Stimulated activated CD4-positive, alpha-beta T cell treated with anti-CD3 and anti-CD28 coated beads, Interleukin-2, amount 100 ng/mL, for 48 hours (primary cell): Measurements from ENCODE around the gene THNSL1.

Experiments used
- DNase-seq, 2 donors: peaks; one replicate each; pipeline ENCODE4 v3.0.0-alpha.2; 2020

THNSL1 gene

GRCh38 chr10:25061125-25061524 is 44.7 kb downstream of the THNSL1 start:
- no peak for DNase-seq

GRCh38 chr10:25061711-25062449 is 45.5 kb downstream of the THNSL1 start:
- DNase-seq: no peak

- DNase-seq: no peak
Observed at GRCh38 chr10:25063157-25063556, 46.7 kb downstream of the THNSL1 start.

GRCh38 chr10:25063644-25064043 is 47.2 kb downstream of the THNSL1 start:
- DNase-seq: no peak

GRCh38 chr10:25064401-25064800 is 48.0 kb downstream of the THNSL1 start:
- no peak for DNase-seq

GRCh38 chr10:25065761-25066476 is 49.5 kb downstream of the THNSL1 start:
- no peak for DNase-seq

GRCh38 chr10:25068152-25069058 is 52.0 kb downstream of the THNSL1 start:
- DNase-seq: no peak

GRCh38 chr10:25071227-25071626 is 54.8 kb downstream of the THNSL1 start:
- no peak for DNase-seq

GRCh38 chr10:25072786-25073185 is 56.4 kb downstream of the THNSL1 start:
- no peak for DNase-seq

GRCh38 chr10:25075825-25076224 is 59.4 kb downstream of the THNSL1 start:
- DNase-seq: no peak
